GM21381 (cell line): ENCODE data around the gene RBPMS2.
A peak's percentile ranks its signal among the peaks of the same experiment; 100 is the strongest.

ENCODE experiments used
- ATAC-seq: cut with Tn5 transposase; IDR thresholded peaks from one replicate; pipeline ENCODE4 v1.9.1; 2021; ENCODE audit warnings: mild to moderate bottlenecking, moderate library complexity; ENCODE audit not compliant: unreplicated experiment

RBPMS2 gene

GRCh38 chr15:64731805-64732151 is 43.6 kb downstream of the RBPMS2 start:
- ATAC-seq: no peak

DNA sequence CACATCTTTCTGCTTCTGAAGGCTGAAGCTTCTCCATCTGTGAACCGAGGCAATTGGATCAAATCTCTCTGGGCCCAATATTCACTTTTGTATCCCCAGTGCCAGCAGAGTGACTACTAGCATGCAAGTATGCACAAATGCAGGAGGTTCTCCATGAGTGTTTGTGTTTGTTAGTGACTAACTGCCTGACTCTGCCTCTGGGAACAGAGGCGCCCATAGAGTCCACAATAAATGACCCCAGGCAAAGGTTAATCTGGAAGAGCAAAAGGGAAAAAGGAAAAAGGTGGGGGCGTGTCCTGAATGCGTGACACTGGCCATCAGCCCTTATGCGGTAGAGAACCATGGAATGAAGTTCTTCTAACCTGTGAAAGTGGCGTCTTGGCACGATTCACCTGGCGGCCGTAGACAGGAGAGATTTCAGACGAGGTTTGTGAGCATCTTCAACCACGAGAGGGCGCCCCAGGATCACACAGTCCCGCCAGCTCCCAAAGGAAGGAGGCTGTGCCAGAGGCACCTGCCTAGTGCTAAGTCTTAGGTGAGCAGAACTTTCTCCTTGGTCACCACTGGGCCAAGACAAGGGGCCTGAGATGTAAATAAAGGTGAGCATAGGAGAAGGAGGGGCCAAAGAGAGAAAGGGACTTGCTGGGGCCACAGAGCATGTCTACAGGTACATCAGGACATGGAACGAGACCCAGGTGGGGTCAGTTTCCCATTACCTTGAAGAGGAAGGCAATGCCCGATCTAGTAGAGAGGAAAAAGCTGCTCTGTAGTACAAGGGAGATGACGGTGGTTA is 44.2 kb downstream of the RBPMS2 start:
- ATAC-seq: no peak

GRCh38 chr15:64730151-64730550 is 45.2 kb downstream of the RBPMS2 start:
- ATAC-seq: no peak

DNA sequence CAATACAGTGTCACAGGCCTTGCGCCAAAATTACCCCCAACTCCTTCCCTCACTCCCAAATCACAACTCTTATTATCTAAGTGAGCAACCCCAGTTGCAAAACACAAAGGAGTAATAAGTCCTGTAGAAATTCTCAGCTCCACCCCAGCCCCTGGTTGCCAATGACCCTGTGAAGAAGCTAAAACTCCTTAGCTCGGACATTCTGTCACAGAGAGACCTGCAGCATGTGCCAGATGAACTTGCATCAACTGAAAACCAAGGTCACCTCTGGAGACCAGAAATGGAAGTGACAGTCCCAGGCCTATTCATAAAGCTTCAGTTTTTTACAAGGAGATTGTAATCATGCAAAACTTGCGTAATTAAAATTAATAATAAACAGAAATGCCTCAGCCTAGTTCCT is 55.2 kb downstream of the RBPMS2 start:
- no peak for ATAC-seq

- no peak for ATAC-seq
Measured at GRCh38 chr15:64717735-64718495, 57.5 kb downstream of the RBPMS2 start.

DNA sequence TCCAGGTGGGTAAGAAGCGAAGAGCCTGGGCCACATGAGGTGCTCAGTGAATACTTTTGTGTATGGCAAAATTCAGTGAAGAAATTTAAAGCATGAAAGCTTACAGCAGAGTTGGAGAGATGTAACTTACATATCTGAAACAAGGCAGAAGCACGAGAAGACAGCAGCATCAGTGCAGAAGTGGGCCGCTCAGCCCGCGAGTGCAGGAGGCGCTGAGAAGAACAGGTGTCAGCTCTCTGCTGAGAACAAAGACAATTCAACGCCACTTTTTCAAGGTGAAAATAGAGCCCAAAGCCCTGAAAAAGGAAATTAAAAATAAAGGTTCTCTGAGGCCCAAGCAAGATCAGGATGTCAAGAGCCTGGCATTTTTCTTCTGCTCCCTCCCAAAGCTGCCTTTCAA is 58.3 kb downstream of the RBPMS2 start:
- ATAC-seq: no peak

GRCh38 chr15:64716452-64716851 is 58.9 kb downstream of the RBPMS2 start:
- ATAC-seq: no peak

GRCh38 chr15:64713592-64713991 is 61.8 kb downstream of the RBPMS2 start:
- ATAC-seq: no peak

- no peak for ATAC-seq
Measured at GRCh38 chr15:64712353-64712752, 63.0 kb downstream of the RBPMS2 start.

DNA sequence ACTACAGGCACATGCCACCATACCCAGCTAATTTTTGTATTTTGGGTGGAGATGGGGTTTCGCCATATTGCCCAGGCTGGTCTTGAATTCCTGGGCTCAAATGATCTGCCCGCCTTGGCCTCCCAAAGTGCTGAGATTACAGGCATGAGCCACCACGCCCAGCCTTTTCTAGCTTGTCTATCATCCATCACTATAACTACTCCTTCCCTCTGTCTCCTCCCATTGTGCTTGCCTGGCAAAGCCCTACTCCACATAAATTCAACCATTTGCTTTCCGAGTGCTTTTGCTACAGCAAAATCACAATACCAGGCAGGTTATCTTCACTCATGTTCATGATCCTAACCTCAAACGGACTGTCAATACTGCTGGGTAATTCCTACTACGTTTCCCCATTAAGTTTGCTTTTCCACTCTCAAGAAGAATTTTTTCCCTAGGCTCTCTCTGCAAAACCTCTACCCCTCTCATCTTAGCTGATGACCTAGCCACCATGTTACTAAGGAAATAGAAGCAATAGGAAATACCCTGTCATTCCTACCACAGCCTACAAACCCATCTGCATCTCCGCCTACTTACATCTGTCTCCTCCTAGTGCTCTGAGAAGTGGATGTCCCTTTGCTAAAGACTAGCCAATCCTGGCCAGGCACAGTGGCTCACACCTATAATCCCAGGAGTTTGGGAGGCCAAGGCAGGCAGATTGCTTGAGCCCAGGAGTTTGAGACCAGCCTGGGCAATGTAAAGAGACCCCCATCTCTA is 64.5 kb downstream of the RBPMS2 start:
- no peak for ATAC-seq

GRCh38 chr15:64706011-64706911 is 69.1 kb downstream of the RBPMS2 start:
- no peak for ATAC-seq

DNA sequence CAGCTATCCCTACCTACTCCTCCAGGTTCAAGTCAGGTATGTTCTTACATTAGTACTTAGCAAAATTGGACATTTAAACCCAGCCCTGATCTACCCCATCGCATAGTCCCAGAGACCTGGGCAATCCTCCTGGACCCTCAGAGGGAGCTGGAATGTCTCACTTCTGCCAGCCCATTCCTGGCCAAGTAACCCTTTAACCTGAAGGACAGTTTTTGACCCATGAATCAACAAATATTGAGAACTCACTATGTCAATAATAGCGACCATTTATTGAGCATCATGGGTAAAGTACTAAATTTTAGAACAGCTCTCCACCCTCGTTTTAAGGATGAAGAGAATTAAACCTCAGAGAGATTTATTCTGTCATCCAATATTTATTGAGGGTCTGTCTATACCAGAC is 70.4 kb downstream of the RBPMS2 start:
- ATAC-seq: no peak

DNA sequence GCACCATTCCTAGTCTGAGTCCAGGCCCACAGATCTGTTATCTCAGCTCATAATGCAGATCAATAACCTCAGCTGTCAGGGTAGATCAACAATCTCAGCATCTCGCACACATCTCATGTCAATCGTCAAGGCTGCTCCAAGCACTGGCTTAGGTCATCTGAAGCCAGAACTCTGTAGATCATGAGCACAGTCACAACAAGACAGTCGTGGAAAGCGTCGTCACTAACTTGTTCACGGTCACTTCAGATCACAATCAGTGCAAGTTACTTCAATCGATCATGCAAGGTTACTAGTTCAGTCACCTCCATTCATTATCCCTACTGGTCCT is 71.8 kb downstream of the RBPMS2 start:
- ATAC-seq: no peak

GRCh38 chr15:64702816-64703631 is 72.4 kb downstream of the RBPMS2 start:
- peak; percentile 79 for ATAC-seq

DNA sequence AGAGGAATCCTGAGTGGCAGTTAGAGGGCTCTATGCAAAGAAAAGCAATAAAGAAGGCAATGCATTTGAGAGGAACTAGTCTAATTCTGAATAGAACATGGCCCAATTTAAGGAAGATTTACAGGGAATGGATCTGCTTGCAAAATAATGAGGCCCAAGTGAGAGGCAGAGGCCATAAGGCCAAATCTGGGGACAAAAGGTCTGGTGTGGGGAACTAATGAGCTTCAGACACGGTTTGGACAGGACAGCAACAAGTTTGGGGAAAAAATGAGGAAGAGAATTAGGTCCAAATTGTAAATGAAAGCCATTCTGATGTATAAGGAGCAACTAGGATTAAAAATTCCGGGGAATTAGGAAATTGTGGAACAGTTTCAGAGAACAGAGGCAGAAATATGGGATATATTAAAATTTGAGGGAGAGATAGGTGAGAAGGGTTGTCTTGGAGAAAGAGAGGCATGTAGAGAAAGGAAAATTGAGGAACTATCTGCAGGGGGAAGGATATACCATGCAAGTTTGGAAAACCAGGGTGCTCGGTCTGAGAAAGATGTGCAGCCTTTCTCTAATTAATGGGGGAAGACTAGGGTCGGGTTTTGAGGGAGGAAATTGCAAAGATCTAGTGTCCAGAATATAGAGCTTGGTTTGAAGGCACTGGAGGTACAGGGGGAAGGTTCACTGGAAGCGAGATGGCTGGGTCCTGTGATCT is 73.8 kb downstream of the RBPMS2 start:
- ATAC-seq: no peak

GRCh38 chr15:64701051-64701450 is 74.3 kb downstream of the RBPMS2 start:
- ATAC-seq: no peak

DNA sequence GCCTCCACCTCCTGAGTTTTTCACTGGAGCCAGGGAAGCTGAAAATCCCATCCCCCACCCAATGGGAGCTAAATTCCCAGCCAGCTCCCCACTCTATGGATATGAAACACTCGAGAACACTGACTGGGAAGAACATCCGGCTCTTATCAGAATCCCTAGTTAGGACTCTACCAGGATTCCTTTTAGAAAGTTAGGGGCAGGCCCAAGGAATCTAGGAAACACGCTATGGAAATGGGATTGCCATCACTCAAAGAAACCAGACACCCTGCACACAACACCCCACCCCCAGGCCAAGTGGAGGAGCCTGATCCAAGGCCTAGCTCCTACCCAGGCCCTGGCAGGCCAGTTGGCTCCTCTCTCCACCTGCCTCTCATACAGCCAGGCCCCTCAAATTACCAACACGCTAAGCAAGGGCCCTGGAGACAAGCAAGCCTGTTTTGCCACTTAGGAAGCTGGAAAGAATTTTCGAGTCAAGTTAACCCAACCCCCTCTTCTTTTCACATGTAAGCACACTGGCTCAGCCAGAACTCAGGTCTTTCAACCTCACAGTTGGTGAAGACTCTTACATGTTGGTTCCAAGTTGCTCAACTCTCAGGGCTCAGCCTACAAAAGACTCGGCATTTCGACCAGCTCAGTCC is 75.5 kb downstream of the RBPMS2 start:
- ATAC-seq: no peak

- no peak for ATAC-seq
Measured at GRCh38 chr15:64698823-64699222, 76.6 kb downstream of the RBPMS2 start.

DNA sequence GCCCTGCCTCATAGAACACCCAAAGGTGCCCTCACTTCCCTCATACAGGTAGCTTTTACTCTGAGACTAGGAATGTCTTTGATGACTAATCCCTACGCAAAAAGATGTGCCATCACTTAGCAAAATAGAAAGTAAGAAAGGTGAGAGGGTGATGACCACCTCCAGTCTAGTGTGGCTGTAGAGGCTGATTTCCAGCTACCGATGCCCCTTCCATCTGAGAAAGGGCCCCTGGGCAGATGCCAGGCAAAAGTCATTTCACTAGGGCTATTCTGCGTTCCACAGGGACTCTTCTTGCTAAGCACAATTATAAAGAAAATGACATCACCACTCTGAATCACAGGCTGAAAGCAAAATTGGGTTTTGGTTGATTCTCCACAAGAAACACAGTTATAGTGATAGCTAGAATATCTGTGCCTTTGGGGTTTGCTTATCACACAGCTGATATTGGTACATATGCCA is 77.4 kb downstream of the RBPMS2 start:
- no peak for ATAC-seq
